Activated naive CD8-positive, alpha-beta T cell treated with anti-CD3 and anti-CD28 coated beads, Interleukin-2, amount 50 U/mL, for 24 hours (primary cell): ENCODE measurements around the gene CELSR3.

Source experiments
- ATAC-seq: fragments of 150-1000 bp; cut with Tn5 transposase; one replicate; pipeline ENCODE4 v1.10.0; 2021
- DNase-seq: peaks from one replicate; pipeline ENCODE4 v3.0.0; 2021
- H3K27ac Mint-ChIP-seq: one replicate; pipeline ENCODE4 v1.8.0; 2021; ENCODE audit warnings: mild to moderate bottlenecking, mixed read lengths
- H3K27me3 Mint-ChIP-seq: one replicate; pipeline ENCODE4 v1.8.0; 2021; ENCODE audit warnings: mixed read lengths
- H3K36me3 Mint-ChIP-seq: one replicate; pipeline ENCODE4 v1.8.0; 2021; ENCODE audit warnings: low read depth, mixed read lengths
- H3K4me1 Mint-ChIP-seq: one replicate; pipeline ENCODE4 v1.8.0; 2021; ENCODE audit warnings: mixed read lengths
- H3K4me3 Mint-ChIP-seq: one replicate; pipeline ENCODE4 v1.8.0; 2021; ENCODE audit warnings: mild to moderate bottlenecking, moderate library complexity, mixed read lengths
- H3K9me3 Mint-ChIP-seq: one replicate; pipeline ENCODE4 v1.8.0; 2021; ENCODE audit warnings: mixed read lengths

The CELSR3 gene

GRCh38 chr3:48662753-48663488 lies at the start of gene CELSR3:
Gene CELSR3, minus strand, starts transcription at chr3:48662886. Its CDS starts 252 bp downstream, at chr3:48662634.
- peaks cover 30% of the 10 kb centered on the region for H3K27me3 Mint-ChIP-seq
- peak; percentile 29 for ATAC-seq

GRCh38 chr3:48711727-48712126 lies 49.0 kb upstream of the CELSR3 start:
- Mint-ChIP-seq H3K9me3 (no peaks in the 10 kb centered on the region), H3K36me3 (peaks cover 47% of the 10 kb centered on the region), H3K27me3 (no peaks in the 10 kb centered on the region), H3K4me3 (no peak overlapping the region), H3K27ac (no peak overlapping the region), H3K4me1 (peaks cover 71% of the 10 kb centered on the region)
- no peak for DNase-seq
- ATAC-seq = no peak

More at GRCh38 chr3:48662753-48663488, at the start of gene CELSR3:
- Mint-ChIP-seq H3K4me3 (peak within 1 kb of the TSS; percentile 85), H3K27ac (peak within 1 kb of the TSS; percentile 83), H3K4me1 (peaks cover 18% of the 10 kb centered on the region), H3K36me3 (peaks cover 3% of the 10 kb centered on the region), H3K9me3 (no peaks in the 10 kb centered on the region)
- DNase-seq = peak; percentile 68

DNA sequence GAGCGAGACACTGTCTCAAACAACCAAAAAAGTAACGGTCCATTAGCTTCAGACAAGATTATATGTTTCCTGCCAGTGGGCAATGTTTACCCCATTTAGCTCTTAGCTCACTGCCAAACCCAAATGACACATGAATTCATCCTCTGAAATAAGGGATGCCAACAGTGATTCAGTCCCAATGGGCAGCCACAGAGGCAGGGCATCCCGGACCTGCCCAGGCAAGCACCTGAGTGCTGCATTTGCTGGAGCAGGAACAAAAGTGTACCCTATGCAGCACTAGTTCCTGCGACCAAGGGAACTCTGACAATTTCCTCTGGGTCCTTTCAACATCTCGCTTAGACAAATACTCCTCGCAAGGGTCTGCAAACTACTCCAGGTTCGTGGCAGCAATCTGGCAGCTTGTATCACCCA lies 46.4 kb upstream of the CELSR3 start:
- Mint-ChIP-seq H3K36me3 (peaks cover 38% of the 10 kb centered on the region), H3K4me1 (peaks cover 53% of the 10 kb centered on the region), H3K27me3 (no peaks in the 10 kb centered on the region), H3K4me3 (no peak overlapping the region), H3K27ac (peak overlapping the region; percentile 54), H3K9me3 (no peaks in the 10 kb centered on the region)
- no peak for DNase-seq
- ATAC-seq = no peak

- ATAC-seq = peak; percentile 64
- peak overlapping the region; percentile 54 for H3K27ac Mint-ChIP-seq
- H3K36me3 Mint-ChIP-seq = peaks cover 37% of the 10 kb centered on the region
- no peaks in the 10 kb centered on the region for H3K9me3 Mint-ChIP-seq
- no peak for DNase-seq
- peaks cover 55% of the 10 kb centered on the region for H3K4me1 Mint-ChIP-seq
- H3K27me3 Mint-ChIP-seq = no peaks in the 10 kb centered on the region
- no peak overlapping the region for H3K4me3 Mint-ChIP-seq
Observed at GRCh38 chr3:48708481-48708889, 45.8 kb upstream of the CELSR3 start.

DNA sequence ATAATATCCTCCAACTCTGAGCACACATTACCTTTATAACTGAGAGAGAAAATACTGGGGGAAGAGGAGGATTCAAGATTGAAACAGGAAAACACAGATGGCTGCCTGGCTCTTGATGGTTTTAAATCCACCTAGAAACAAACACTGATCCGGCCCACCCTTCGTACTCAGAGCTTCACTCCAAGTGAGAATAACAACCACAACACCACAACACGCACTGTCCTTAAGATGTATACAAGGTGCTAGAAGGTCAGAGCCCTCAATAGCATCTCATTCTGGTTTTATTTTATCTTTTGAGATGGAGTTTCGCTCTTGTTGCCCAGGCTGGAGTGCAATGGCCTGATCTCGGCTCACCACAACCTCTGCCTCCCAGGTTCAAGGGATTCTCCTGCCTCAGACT lies 44.5 kb upstream of the CELSR3 start:
- no peak for DNase-seq
- H3K4me3 Mint-ChIP-seq = no peak overlapping the region
- peaks cover 43% of the 10 kb centered on the region for H3K36me3 Mint-ChIP-seq
- ATAC-seq = no peak
- H3K4me1 Mint-ChIP-seq = peaks cover 56% of the 10 kb centered on the region
- H3K9me3 Mint-ChIP-seq = no peaks in the 10 kb centered on the region
- no peaks in the 10 kb centered on the region for H3K27me3 Mint-ChIP-seq
- no peak overlapping the region for H3K27ac Mint-ChIP-seq

DNA sequence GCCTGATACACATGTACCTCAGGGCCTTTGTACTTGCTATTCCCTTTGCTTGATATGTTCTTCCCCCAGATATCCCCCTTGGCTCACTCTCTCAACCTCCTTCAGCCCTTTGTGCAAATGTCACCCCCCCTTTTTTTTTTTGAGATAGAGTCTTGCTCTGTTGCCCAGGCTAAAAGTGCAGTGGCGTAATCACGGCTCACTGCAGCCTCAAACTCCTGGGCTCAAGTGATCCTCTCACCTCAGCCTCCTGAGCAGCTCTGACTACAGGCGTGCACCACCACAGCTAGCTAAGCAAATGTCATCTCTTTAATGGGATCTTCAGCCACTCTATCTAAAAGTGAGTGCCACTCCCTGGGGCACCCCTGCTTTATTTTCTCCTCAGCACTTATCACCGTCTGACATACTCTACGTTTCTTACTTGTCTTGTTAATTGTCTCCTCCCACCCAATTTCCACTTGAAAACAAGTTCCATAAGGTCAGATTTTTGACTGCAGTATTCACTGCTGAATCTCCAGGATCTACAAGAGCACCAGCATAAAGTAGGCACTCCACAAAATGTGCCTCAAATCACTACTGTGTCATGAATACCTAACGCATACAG lies 39.7 kb upstream of the CELSR3 start:
- H3K4me3 Mint-ChIP-seq = no peak overlapping the region
- peaks cover 39% of the 10 kb centered on the region for H3K4me1 Mint-ChIP-seq
- H3K27ac Mint-ChIP-seq = peak overlapping the region; percentile 8
- ATAC-seq = no peak
- DNase-seq = no peak
- no peaks in the 10 kb centered on the region for H3K27me3 Mint-ChIP-seq
- H3K9me3 Mint-ChIP-seq = no peaks in the 10 kb centered on the region
- peaks cover 29% of the 10 kb centered on the region for H3K36me3 Mint-ChIP-seq

DNA sequence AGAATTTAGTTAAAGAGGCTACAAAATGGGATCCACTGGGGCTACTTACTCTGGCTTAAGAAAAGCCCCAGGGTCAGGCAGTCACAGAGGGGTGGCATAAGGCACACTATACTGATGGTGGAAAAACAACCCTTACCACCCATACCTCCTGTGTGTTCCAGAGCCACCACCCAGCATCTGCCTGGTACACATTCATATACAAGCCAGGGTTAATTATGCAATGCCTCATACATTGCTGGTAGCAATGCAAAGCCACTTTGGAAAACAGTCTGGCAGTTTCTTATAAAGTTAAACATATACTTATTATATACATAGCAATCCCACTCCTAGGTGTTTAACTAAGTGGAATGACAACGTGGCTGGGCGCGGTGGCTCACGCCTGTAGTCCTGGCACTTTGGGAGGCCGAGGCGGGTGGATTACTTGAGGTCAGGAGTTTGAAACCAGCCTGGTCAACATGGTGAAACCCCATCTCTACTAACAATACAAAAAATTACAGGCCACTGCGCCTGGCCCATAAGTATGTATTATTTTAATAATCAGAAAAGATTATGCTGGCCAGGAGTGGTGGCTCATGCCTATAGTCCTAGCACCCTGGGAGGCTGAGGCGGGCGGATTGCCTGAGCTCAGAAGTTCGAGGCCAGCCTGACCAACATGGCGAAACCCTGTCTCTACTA lies 38.2 kb upstream of the CELSR3 start:
- Mint-ChIP-seq H3K36me3 (peaks cover 27% of the 10 kb centered on the region), H3K4me3 (no peak overlapping the region), H3K27me3 (no peaks in the 10 kb centered on the region), H3K4me1 (peaks cover 42% of the 10 kb centered on the region), H3K9me3 (no peaks in the 10 kb centered on the region), H3K27ac (no peak overlapping the region)
- ATAC-seq (no peak), DNase-seq (no peak)

DNA sequence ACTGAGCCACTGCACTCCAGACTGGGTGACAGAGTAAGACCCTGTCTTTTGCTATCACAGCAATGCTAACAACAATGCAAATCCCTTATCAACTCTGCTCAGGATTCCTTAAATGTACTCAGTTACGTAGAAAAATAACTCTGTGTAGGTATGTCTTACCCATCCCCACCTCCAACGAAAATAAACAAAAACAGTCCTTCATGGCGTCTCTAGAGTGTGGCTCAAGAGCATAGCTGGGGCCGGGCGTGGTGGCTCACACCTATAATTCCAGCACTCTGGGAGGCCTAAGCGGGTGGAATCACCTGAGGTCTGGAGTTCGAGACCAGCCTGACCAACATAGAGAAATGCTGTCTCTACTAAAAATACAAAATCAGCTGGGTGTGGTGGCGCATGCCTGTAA lies 36.2 kb upstream of the CELSR3 start:
- Mint-ChIP-seq H3K4me1 (peaks cover 37% of the 10 kb centered on the region), H3K36me3 (peaks cover 25% of the 10 kb centered on the region), H3K4me3 (no peak overlapping the region), H3K9me3 (no peaks in the 10 kb centered on the region), H3K27me3 (no peaks in the 10 kb centered on the region), H3K27ac (no peak overlapping the region)
- DNase-seq = no peak
- ATAC-seq = no peak

- peaks cover 24% of the 10 kb centered on the region for H3K36me3 Mint-ChIP-seq
- peaks cover 34% of the 10 kb centered on the region for H3K4me1 Mint-ChIP-seq
- no peak for ATAC-seq
- no peak for DNase-seq
- no peaks in the 10 kb centered on the region for H3K27me3 Mint-ChIP-seq
- H3K4me3 Mint-ChIP-seq = no peak overlapping the region
- H3K27ac Mint-ChIP-seq = no peak overlapping the region
- no peaks in the 10 kb centered on the region for H3K9me3 Mint-ChIP-seq
Observed at GRCh38 chr3:48697952-48698351, 35.3 kb upstream of the CELSR3 start.

DNA sequence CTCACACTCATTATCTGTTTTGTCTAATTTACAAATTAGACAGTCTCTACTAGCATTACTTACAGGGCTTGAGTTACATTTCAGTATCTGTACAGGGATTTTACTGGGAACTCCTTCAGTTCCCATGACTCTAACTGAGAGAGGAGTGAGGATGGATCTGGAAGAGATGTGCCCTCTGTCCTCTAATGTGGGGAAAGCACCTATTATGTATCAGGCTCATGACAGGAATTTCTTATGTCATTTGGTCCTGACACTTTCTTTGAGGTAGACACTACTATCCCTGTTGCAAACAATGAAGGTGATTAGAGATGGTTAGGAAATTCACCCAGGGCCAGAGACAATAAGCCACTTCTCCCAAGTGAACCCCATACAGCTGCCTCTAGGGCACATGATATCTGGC lies 33.9 kb upstream of the CELSR3 start:
- no peak for DNase-seq
- peak overlapping the region; percentile 0 for H3K27ac Mint-ChIP-seq
- H3K4me3 Mint-ChIP-seq = no peak overlapping the region
- peaks cover 25% of the 10 kb centered on the region for H3K4me1 Mint-ChIP-seq
- H3K36me3 Mint-ChIP-seq = peaks cover 27% of the 10 kb centered on the region
- no peaks in the 10 kb centered on the region for H3K27me3 Mint-ChIP-seq
- no peak for ATAC-seq
- H3K9me3 Mint-ChIP-seq = no peaks in the 10 kb centered on the region

GRCh38 chr3:48696156-48696555 lies 33.5 kb upstream of the CELSR3 start:
- Mint-ChIP-seq H3K27ac (peak overlapping the region; percentile 0), H3K4me1 (peaks cover 23% of the 10 kb centered on the region), H3K4me3 (no peak overlapping the region), H3K36me3 (peaks cover 30% of the 10 kb centered on the region), H3K27me3 (no peaks in the 10 kb centered on the region), H3K9me3 (no peaks in the 10 kb centered on the region)
- DNase-seq = no peak
- ATAC-seq = no peak

GRCh38 chr3:48695393-48695753 lies 32.7 kb upstream of the CELSR3 start:
- Mint-ChIP-seq H3K36me3 (peaks cover 33% of the 10 kb centered on the region), H3K4me3 (no peak overlapping the region), H3K9me3 (no peaks in the 10 kb centered on the region), H3K27me3 (no peaks in the 10 kb centered on the region), H3K27ac (no peak overlapping the region), H3K4me1 (peaks cover 20% of the 10 kb centered on the region)
- ATAC-seq (no peak), DNase-seq (no peak)

DNA sequence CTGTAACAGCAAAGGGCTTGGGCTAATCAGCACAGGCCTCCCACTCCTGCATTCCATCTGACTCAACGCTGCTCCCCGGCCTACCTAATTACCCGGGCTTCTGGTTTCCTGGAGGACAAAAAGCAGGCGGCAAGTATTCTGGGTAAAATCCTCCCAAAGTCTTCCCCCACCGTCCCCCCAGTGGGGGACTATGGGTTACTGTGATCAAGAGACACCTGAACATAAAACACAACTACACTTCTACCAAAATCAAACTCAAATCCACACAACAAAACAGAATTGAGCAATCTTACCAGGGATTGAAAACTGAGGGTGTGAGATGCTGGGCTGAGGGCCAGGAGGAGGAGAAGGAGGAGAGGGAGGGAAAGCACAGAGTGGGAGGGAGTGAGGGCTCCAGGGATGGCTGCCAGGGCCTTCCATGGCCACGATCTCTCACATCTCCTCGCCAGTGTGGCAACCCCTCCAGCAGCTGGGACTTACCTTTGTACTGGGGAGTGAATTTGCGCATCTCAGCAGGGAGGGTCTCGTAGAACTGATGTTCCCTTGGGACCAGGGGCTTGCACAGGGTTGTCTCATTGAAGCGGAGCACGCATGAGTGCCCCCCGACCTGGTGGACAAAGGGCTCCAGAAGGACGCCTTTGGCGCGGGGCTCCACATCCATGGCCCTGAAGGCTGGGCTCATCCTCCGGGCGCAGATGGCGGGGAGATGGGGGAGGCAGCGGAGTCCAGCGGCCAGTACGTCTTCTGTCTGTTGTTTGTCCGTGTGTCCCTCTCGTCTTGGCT lies 32.1 kb upstream of the CELSR3 start:
- H3K9me3 Mint-ChIP-seq = no peaks in the 10 kb centered on the region
- ATAC-seq (no peak), DNase-seq (no peak)
- peak overlapping the region; percentile 73 for H3K27ac Mint-ChIP-seq
- peaks cover 16% of the 10 kb centered on the region for H3K4me1 Mint-ChIP-seq
- H3K4me3 Mint-ChIP-seq = no peak overlapping the region
- no peaks in the 10 kb centered on the region for H3K27me3 Mint-ChIP-seq
- H3K36me3 Mint-ChIP-seq = peaks cover 36% of the 10 kb centered on the region

DNA sequence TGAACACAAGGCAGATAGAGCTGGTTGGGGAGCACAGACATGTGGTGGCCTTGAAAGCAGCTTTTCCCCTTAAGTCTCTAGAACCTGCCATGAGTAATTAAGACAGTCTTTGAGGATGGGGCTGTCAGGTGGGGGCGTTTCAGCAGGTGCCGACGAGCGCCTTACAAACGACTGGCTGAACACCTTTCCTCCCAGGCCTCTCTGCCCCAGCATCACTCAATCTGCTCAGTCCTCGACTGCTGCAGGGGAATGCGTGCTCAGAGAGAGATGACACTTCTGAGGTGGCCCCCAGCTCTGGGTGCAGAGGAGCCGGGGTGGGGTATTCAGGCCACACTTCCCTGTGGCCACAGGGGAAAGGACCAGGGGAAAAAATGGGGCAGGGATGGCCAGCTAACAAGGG lies 31.1 kb upstream of the CELSR3 start:
- no peaks in the 10 kb centered on the region for H3K9me3 Mint-ChIP-seq
- no peaks in the 10 kb centered on the region for H3K27me3 Mint-ChIP-seq
- no peak for DNase-seq
- H3K4me3 Mint-ChIP-seq = no peak overlapping the region
- H3K4me1 Mint-ChIP-seq = peaks cover 12% of the 10 kb centered on the region
- H3K36me3 Mint-ChIP-seq = peaks cover 29% of the 10 kb centered on the region
- no peak overlapping the region for H3K27ac Mint-ChIP-seq
- ATAC-seq = no peak
